GM23338 (cell line): ENCODE results near the gene CAPN1.

ENCODE experiments used
- CREB1 ChIP-seq: fragments of 250-450 bp; sonication (Bioruptor Pico); IDR thresholded peaks from 2 replicates; pipeline ENCODE4 v1.5.0; 2020; ENCODE audit warnings: low read depth, mild to moderate bottlenecking, moderate library complexity
- EZH2 ChIP-seq: fragments of 200-600 bp; sonication (generic); IDR thresholded peaks from one replicate; pipeline ENCODE4 v1.8.0; 2017; ENCODE audit warnings: antibody characterized with exemption, mild to moderate bottlenecking, low read depth; ENCODE audit not compliant: unreplicated experiment
- EZH2phosphoT487 ChIP-seq: fragments of 200-600 bp; sonication (generic); IDR thresholded peaks from one replicate; pipeline ENCODE4 v1.8.1; 2018; ENCODE audit warnings: antibody characterized with exemption; ENCODE audit not compliant: unreplicated experiment
- JUNB ChIP-seq: IDR thresholded peaks from one replicate; pipeline ENCODE4 v1.6.1; 2016; ENCODE audit warnings: antibody characterized with exemption; ENCODE audit not compliant: unreplicated experiment
- NANOG ChIP-seq: IDR thresholded peaks from 2 replicates; pipeline ENCODE4 v1.6.1; 2016; ENCODE audit warnings: antibody characterized with exemption, borderline replicate concordance
- POLR2AphosphoS5 ChIP-seq: IDR thresholded peaks from 2 replicates; pipeline ENCODE4 v1.6.1; 2016; ENCODE audit warnings: antibody characterized with exemption, low read depth
- STAT1 ChIP-seq: IDR thresholded peaks from one replicate; pipeline ENCODE4 v1.6.1; 2016; ENCODE audit warnings: antibody characterized with exemption; ENCODE audit not compliant: unreplicated experiment
- ZNF114 ChIP-seq: fragments of 250-450 bp; sonication (Bioruptor Pico); IDR thresholded peaks from 2 replicates; pipeline ENCODE4 v1.5.0; 2020; ENCODE audit warnings: mild to moderate bottlenecking, moderate library complexity
- ZNF331 ChIP-seq: fragments of 250-450 bp; sonication (Bioruptor Pico); IDR thresholded peaks from 2 replicates; pipeline ENCODE4 v1.5.0; 2020; ENCODE audit warnings: low read depth, mild to moderate bottlenecking, moderate library complexity
- TF ChIP-seq, protein P1 (sequence below), 2 experiments: fragments of 200-600 bp in 1 of 2; sonication (generic) in 1 of 2; conservative IDR thresholded peaks; 2 replicates each; pipeline versions ENCODE4 v1.5.1 to v1.6.1; 2016 to 2017; ENCODE audit warnings: antibody characterized with exemption in 2 of 2, low read depth in 2 of 2, mild to moderate bottlenecking in 2 of 2, moderate library complexity in 1 of 2
- TF ChIP-seq, protein P2 (sequence below): IDR thresholded peaks from 2 replicates; pipeline ENCODE4 v1.6.1; 2016; ENCODE audit warnings: antibody characterized with exemption
- TF ChIP-seq, protein P3 (sequence below): IDR thresholded peaks from one replicate; pipeline ENCODE4 v1.6.1; 2018; ENCODE audit warnings: antibody characterized with exemption; ENCODE audit not compliant: unreplicated experiment
- TF ChIP-seq, protein P4 (sequence below): fragments of 250-450 bp; sonication (Bioruptor Pico); IDR thresholded peaks from 2 replicates; pipeline ENCODE4 v1.5.0; 2020; ENCODE audit warnings: mild to moderate bottlenecking, moderate library complexity

DNA sequence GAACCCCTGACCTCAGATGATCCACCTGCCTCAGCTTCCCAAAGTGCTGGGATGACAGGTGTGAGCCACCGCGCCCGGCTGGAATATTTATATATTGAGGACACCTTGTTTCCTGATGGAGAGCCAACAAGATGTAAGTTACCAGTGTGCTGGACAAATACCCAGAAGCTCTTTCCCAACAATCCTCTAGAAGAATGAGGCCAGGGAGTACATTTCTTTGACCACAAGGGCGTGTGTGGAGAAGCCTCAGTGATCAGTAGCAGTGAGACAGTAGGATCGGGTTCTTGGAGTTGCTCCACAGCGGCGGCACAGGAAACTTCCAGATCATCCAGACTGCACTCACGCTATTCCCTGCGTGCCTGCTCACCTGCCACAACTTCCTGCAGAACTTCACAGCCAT, 69.7 kb downstream of the CAPN1 start:
- no peak for TF ChIP-seq EZH2
- no peak for TF ChIP-seq JUNB
- TF ChIP-seq, protein P1, sequence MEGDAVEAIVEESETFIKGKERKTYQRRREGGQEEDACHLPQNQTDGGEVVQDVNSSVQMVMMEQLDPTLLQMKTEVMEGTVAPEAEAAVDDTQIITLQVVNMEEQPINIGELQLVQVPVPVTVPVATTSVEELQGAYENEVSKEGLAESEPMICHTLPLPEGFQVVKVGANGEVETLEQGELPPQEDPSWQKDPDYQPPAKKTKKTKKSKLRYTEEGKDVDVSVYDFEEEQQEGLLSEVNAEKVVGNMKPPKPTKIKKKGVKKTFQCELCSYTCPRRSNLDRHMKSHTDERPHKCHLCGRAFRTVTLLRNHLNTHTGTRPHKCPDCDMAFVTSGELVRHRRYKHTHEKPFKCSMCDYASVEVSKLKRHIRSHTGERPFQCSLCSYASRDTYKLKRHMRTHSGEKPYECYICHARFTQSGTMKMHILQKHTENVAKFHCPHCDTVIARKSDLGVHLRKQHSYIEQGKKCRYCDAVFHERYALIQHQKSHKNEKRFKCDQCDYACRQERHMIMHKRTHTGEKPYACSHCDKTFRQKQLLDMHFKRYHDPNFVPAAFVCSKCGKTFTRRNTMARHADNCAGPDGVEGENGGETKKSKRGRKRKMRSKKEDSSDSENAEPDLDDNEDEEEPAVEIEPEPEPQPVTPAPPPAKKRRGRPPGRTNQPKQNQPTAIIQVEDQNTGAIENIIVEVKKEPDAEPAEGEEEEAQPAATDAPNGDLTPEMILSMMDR (conservative IDR thresholded peaks at IDR 0.05; ENCODE audit: low read depth in 2 of 2): no peak
- TF ChIP-seq ZNF114 (CRISPR knock-in tag): no peak
- no peak for TF ChIP-seq CREB1 (CRISPR knock-in tag)
- TF ChIP-seq, protein P2, sequence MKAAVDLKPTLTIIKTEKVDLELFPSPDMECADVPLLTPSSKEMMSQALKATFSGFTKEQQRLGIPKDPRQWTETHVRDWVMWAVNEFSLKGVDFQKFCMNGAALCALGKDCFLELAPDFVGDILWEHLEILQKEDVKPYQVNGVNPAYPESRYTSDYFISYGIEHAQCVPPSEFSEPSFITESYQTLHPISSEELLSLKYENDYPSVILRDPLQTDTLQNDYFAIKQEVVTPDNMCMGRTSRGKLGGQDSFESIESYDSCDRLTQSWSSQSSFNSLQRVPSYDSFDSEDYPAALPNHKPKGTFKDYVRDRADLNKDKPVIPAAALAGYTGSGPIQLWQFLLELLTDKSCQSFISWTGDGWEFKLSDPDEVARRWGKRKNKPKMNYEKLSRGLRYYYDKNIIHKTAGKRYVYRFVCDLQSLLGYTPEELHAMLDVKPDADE: no peak
- TF ChIP-seq POLR2AphosphoS5: no peak
- no peak for TF ChIP-seq EZH2phosphoT487
- TF ChIP-seq, protein P3, sequence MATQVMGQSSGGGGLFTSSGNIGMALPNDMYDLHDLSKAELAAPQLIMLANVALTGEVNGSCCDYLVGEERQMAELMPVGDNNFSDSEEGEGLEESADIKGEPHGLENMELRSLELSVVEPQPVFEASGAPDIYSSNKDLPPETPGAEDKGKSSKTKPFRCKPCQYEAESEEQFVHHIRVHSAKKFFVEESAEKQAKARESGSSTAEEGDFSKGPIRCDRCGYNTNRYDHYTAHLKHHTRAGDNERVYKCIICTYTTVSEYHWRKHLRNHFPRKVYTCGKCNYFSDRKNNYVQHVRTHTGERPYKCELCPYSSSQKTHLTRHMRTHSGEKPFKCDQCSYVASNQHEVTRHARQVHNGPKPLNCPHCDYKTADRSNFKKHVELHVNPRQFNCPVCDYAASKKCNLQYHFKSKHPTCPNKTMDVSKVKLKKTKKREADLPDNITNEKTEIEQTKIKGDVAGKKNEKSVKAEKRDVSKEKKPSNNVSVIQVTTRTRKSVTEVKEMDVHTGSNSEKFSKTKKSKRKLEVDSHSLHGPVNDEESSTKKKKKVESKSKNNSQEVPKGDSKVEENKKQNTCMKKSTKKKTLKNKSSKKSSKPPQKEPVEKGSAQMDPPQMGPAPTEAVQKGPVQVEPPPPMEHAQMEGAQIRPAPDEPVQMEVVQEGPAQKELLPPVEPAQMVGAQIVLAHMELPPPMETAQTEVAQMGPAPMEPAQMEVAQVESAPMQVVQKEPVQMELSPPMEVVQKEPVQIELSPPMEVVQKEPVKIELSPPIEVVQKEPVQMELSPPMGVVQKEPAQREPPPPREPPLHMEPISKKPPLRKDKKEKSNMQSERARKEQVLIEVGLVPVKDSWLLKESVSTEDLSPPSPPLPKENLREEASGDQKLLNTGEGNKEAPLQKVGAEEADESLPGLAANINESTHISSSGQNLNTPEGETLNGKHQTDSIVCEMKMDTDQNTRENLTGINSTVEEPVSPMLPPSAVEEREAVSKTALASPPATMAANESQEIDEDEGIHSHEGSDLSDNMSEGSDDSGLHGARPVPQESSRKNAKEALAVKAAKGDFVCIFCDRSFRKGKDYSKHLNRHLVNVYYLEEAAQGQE: no peak
- no peak for TF ChIP-seq NANOG
- TF ChIP-seq STAT1: no peak
- TF ChIP-seq, protein P4, sequence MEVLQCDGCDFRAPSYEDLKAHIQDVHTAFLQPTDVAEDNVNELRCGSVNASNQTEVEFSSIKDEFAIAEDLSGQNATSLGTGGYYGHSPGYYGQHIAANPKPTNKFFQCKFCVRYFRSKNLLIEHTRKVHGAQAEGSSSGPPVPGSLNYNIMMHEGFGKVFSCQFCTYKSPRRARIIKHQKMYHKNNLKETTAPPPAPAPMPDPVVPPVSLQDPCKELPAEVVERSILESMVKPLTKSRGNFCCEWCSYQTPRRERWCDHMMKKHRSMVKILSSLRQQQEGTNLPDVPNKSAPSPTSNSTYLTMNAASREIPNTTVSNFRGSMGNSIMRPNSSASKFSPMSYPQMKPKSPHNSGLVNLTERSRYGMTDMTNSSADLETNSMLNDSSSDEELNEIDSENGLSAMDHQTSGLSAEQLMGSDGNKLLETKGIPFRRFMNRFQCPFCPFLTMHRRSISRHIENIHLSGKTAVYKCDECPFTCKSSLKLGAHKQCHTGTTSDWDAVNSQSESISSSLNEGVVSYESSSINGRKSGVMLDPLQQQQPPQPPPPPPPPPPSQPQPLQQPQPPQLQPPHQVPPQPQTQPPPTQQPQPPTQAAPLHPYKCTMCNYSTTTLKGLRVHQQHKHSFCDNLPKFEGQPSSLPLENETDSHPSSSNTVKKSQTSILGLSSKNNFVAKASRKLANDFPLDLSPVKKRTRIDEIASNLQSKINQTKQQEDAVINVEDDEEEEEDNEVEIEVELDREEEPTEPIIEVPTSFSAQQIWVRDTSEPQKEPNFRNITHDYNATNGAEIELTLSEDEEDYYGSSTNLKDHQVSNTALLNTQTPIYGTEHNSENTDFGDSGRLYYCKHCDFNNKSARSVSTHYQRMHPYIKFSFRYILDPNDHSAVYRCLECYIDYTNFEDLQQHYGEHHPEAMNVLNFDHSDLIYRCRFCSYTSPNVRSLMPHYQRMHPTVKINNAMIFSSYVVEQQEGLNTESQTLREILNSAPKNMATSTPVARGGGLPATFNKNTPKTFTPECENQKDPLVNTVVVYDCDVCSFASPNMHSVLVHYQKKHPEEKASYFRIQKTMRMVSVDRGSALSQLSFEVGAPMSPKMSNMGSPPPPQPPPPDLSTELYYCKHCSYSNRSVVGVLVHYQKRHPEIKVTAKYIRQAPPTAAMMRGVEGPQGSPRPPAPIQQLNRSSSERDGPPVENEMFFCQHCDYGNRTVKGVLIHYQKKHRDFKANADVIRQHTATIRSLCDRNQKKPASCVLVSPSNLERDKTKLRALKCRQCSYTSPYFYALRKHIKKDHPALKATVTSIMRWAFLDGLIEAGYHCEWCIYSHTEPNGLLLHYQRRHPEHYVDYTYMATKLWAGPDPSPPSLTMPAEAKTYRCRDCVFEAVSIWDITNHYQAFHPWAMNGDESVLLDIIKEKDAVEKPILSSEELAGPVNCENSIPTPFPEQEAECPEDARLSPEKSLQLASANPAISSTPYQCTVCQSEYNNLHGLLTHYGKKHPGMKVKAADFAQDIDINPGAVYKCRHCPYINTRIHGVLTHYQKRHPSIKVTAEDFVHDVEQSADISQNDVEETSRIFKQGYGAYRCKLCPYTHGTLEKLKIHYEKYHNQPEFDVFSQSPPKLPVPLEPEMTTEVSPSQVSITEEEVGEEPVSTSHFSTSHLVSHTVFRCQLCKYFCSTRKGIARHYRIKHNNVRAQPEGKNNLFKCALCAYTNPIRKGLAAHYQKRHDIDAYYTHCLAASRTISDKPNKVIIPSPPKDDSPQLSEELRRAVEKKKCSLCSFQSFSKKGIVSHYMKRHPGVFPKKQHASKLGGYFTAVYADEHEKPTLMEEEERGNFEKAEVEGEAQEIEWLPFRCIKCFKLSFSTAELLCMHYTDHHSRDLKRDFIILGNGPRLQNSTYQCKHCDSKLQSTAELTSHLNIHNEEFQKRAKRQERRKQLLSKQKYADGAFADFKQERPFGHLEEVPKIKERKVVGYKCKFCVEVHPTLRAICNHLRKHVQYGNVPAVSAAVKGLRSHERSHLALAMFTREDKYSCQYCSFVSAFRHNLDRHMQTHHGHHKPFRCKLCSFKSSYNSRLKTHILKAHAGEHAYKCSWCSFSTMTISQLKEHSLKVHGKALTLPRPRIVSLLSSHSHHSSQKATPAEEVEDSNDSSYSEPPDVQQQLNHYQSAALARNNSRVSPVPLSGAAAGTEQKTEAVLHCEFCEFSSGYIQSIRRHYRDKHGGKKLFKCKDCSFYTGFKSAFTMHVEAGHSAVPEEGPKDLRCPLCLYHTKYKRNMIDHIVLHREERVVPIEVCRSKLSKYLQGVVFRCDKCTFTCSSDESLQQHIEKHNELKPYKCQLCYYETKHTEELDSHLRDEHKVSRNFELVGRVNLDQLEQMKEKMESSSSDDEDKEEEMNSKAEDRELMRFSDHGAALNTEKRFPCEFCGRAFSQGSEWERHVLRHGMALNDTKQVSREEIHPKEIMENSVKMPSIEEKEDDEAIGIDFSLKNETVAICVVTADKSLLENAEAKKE: no peak
- no peak for TF ChIP-seq ZNF331 (CRISPR knock-in tag)
